Suppressor macrophage treated with lipopolysaccharide for 4 hours (primary cell): ENCODE results near the gene TIAL1.
A peak's percentile ranks its signal among the peaks of the same experiment; 100 is the strongest.
"Not testable (repeated sequence)": the region's sequence is repeated elsewhere in the genome, so short reads cannot be mapped to it uniquely, and the experiment has no call there.

Experiments
- DNase-seq: peaks from one replicate; pipeline ENCODE4 v3.0.0-alpha.2; 2020

TIAL1 gene

GRCh38 chr10:119596537-119597404 is at the start of gene TIAL1:
TIAL1 (minus strand) TSS chr10:119596964; CDS start chr10:119596465, 499 bp downstream.
- DNase-seq: peak; percentile 99

- no peak for DNase-seq
Measured at GRCh38 chr10:119644994-119645393, 48.2 kb upstream of the TIAL1 start.

- no peak for DNase-seq
Measured at GRCh38 chr10:119644205-119644814, 47.5 kb upstream of the TIAL1 start.

DNA sequence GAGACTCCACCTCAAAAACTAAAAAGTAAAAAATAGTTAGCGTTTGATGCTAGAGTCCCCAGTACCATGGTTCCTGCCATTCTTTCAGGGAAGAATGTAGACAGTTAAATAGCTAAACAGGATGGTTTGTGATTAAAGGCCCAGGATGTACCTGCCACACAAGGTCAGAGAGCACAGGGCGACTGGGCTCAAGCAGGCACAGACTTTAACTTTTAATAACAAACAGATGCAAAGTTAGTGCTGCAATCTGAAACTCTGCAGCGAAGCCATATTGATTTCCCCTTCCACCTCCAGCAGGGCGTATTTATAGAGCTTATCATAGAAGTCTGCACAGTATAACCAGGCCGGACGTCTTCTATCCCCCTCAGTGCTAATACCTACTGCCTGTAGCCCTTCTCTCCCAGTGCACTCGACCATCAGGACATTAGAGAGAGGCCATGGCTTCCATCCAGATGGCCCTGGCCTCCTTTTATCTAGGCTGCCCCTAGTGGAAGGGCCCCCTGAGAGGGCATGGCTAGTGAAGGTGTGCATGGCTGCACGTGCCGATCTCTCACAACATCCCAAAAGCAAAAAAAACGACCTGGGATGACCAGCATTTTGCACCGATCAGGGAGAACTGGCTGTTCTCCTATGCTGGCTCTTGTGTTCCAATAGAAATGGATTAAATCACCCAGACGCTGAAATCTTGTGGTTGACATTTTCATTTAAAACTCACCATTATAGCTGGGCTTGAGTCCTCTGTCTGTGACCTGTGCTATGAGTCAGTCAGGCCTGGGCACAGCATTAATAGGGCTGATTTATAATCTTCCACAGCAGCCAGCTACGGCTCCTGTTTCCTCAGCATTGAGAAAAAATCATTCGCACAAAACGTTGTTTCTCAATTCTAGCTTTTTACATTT is 46.8 kb upstream of the TIAL1 start:
- no peak for DNase-seq

DNA sequence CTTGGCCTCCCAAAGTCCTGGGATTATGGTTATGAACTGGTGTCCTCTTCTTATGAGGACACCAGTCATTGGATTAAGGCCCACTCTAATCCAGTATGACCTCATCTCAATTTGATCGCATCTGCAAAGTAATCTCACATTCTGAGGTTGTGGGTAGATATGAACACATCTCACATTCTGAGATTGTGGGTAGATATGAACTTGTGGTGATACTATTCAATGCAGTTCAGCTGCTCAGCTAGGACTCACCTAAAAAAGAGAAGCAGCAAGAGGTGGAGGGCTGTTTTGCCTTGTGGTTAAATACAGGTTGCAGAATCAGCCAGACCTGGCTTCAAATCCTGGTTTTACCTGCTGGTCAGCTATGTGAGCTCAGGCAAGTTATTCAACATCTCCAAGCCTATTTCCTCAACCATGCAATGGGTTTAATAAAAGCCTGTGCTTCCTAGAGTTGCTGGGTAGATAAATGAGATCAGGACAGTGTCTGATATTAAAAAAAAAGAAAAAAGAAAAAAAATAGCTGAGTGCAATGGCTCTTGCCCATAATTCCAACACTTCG is 45.9 kb upstream of the TIAL1 start:
- DNase-seq: no peak

- DNase-seq: no peak
Measured at GRCh38 chr10:119640875-119641526, 44.2 kb upstream of the TIAL1 start.

- no peak for DNase-seq
Measured at GRCh38 chr10:119640384-119640783, 43.6 kb upstream of the TIAL1 start.

GRCh38 chr10:119638982-119639381 is 42.2 kb upstream of the TIAL1 start:
- DNase-seq: no peak

DNA sequence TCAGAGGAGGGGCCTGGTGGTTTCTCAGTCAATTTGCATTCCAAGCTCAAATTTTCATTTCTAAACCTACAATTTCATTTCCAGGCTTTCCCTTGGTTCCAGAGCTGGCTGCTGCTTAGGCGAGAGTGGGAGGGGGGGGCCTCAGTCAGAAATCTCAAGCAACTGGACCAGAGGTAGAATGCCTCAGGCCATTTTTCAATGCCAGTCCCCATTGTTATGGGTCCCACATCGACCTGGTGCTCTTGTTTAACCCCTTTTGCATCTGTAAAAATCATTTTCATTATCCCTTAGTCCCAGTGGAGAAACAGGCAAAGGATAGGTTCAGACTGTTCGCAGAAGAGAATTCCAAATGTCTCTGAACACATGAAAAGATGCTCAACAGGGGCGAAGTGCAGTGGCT is 40.9 kb upstream of the TIAL1 start:
- DNase-seq: no peak

DNA sequence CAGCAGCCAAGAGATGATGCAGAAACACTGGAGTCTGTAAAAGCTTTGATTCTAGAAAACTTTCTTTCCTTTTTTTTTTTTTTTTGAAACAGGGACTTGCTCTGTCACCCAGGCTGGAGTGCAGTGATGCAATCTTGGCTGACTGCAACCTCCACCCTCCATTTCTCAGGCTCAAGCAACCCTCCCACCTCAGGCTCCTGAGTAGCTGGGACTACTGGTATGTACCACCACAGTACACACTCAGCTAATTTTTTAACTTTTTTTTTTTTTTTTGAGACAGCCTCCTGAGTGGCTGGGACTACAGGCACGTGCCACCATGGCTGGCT is 37.4 kb upstream of the TIAL1 start:
- peak; percentile 25 for DNase-seq

- no peak for DNase-seq
Measured at GRCh38 chr10:119633538-119634218, 36.9 kb upstream of the TIAL1 start.

DNA sequence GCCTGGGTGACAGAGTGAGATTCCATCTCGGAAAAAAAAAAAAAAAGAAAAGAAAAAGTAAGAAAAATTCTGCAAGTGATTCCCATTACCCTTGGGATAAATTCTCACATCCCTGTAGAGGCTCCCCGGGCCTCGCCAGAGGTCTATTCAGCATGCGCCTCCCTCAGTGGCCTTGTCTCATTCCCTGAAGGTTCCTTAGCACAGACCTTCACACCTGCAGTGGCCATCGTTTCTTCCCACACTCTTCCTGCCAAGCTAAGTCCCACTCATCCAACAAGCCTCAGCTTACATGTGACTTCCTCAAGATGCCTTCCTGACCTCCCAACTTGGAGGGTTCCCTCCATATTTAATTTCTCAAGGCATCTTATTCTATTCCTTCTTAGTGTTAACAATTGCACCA is 33.5 kb upstream of the TIAL1 start:
- no peak for DNase-seq

GRCh38 chr10:119625570-119626280 is 29.0 kb upstream of the TIAL1 start:
- no peak for DNase-seq

DNA sequence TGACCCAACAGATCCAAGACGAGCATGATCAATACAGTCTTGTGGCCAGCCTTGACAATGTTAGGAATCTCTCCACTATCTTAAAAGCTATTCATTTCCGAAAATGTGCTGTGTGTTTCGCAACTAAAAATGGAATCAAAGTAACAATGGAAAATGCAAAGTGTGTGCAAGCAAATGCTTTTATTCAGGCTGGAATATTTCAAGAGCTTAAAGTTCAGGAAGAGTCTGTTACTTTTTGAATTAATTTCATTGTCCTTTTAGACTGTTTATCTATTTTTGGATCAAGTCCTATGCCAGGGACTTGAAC is 24.3 kb upstream of the TIAL1 start:
- DNase-seq: no peak

DNA sequence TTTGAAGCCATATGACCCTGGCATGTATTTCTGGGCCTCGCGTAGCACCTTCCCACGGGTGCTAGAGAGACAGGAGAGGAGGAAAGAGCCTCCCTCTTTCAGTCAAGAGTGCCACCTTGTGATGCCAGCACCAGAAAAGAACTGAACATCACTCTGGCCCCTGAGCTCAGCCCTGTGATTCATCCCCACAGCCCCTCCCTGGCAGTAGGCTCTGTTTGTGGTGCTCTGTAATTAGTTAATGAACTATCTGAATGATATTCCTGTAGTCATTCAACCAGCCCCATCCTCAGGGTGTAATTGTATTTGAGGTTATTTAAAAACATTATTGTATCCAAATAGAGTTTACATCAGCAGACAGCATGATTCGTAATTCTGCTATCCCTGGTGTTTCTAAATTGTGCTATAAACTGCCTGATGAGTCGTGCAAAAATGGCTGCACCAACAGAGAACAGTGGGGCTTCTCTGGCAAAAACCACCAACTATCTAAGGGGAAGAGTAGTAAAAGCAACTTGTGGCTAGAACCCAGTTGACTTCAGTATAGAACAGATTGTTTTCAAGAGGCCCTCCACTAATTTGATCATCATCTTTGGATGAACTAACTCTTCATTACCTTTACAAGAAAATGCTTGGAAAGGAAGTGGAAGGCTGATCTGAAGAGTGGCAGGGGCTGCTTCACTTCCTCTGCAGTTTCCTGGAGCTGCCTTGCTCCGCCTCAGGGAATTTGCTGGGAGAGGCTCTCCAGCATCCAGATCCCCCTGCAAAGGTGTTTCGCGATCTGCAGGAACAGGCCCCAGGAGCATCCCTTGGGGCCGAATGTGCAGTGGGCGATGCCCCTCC is 23.7 kb upstream of the TIAL1 start:
- DNase-seq: no peak

DNA sequence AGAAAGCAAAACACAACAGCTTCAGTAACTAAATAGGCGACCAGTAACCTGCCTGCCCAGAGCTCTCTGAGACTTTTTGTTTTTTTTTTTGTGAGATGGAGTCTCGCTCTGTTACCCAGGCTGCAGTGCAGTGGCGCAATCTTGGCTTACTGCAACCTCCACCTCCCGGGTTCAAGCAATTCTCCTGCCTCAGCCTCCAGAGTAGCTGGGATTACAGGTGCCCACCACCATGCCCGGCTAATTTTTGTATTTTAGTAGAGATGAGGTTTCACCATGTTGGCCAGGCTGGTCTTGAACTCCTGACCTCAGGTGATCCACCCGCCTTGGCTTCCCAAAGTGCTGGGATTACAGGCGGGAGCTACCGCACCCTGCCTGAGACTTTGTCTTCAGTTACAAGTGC is 23.0 kb upstream of the TIAL1 start:
- DNase-seq: not testable (repeated sequence)

GRCh38 chr10:119619215-119619614 is 22.5 kb upstream of the TIAL1 start:
- DNase-seq: no peak

DNA sequence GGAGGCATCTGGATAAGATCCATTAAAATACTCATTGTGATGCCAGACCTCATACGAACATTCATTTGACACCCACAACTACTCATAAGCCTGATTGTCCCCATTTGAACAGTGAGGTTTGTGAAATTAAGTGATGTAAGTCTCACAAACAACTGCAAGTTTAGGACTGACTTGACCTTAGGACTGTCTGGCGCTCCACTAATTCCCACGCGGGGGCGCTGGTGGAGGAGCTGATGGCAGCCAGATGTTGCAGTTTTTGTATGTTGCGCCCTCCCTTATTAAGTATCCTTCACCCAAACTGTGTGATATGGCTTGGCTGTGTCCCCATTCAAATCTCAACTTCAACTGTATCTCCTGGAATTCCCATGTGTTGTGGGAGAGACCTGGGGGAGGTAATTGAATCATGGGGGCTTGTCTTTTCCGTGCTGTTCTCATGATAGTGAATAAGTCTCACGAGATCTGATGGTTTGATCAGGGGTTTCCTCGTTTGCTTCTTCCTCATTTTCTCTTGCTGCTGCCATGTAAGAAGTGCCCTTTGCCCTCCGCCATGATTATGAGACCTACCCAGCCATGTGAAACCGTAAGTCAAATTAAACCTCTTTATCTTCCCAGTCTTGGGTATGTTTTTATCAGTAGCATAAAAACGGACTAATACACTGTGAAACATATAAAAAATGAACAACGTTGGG is 20.3 kb upstream of the TIAL1 start:
- peak; percentile 31 for DNase-seq

DNA sequence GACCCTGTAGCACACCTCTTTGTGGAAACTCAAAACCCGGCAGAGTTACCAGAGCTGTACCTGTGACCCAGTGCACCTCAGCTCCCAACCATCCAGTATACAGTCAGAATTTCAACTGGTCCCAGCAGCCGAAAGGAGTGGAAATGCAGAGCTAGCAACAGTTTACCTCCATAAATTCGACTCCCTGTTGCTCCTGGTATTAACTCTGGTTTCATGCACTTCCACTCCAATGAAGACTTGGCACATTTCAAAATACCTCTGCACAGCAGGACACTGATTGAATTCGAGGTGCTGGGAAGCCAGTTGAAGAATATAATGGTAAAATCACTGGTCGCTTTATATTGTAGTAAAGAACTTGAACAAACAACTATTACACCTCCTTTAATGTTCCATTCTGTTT is 17.9 kb upstream of the TIAL1 start:
- DNase-seq: no peak

DNA sequence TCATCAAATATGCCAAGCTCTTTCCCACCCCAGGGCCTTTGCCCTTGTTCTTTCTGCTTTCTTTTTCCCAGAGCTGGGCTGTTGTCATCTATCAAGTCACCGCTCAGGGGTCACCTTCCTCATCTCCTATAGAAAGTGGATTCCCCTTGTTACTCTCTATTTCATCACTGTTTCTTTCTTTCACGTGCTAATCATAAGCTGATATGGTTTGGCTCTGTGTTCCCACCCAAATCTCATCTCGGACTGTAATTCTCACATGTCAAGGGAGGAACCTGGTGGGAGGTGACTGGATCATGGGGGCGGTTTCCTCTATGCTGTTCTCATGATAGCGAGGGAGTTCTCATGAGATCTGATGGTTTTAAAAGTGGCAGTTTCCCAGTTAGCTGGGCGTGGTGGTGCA is 17.0 kb upstream of the TIAL1 start:
- peak; percentile 49 for DNase-seq
